ENCODE data around the gene CDH13. TPM values are rescaled to one million over a fixed set of nuclear protein-coding genes. Genes with fewer than 3 reads are reported as not detected.

Gene CDH13
- total RNA-seq, 2 donors from 2014 or later: 228 to 280 TPM

DNA sequence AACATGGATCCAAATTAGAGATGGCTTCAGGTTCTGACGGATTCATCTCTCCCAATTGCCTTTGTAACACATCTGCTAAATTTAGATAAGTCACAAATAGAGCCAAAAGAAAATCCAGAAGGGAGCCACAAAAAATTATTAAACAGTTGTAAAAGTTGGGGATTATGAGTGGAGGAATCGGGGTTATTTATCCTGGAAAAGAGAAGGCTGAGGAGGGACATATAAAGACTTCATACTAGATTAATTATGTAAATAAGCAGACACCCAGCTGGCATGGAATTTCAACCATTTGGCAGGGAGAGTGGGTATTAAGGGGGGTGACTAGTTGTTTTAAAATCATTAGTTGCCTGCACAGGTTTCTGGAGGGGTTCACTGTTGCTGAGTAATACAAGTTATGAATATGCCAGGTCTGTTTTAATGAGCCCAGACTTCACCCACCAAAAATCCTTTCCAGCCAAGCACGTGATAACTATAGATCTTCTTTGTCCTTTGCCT is 89.6 kb downstream of the CDH13 start:
- H3K36me3 ChIP-seq: no peaks in the 10 kb centered on the region
- H3K27ac ChIP-seq: peak overlapping the region; percentile 56 to 63
- ATAC-seq (ENCODE audit: insufficient number of reproducible peaks, low FRiP score, low read depth) (no peak), DNase-seq (ENCODE audit: low spot score) (no peak)
- no peaks in the 10 kb centered on the region for H3K27me3 ChIP-seq (replicated peaks; ENCODE audit: insufficient read depth)
- H3K4me3 ChIP-seq: peak overlapping the region; percentile 36
- no peaks in the 10 kb centered on the region for H3K9me3 ChIP-seq
- peaks cover 9 to 47% of the 10 kb centered on the region in 2 donors for H3K4me1 ChIP-seq (ENCODE audit: control insufficient read depth in 1 of 2, low read depth in 2 of 2)
- TF ChIP-seq, protein P1, sequence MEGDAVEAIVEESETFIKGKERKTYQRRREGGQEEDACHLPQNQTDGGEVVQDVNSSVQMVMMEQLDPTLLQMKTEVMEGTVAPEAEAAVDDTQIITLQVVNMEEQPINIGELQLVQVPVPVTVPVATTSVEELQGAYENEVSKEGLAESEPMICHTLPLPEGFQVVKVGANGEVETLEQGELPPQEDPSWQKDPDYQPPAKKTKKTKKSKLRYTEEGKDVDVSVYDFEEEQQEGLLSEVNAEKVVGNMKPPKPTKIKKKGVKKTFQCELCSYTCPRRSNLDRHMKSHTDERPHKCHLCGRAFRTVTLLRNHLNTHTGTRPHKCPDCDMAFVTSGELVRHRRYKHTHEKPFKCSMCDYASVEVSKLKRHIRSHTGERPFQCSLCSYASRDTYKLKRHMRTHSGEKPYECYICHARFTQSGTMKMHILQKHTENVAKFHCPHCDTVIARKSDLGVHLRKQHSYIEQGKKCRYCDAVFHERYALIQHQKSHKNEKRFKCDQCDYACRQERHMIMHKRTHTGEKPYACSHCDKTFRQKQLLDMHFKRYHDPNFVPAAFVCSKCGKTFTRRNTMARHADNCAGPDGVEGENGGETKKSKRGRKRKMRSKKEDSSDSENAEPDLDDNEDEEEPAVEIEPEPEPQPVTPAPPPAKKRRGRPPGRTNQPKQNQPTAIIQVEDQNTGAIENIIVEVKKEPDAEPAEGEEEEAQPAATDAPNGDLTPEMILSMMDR (IDR thresholded peaks at IDR 0.05): no peak

DNA sequence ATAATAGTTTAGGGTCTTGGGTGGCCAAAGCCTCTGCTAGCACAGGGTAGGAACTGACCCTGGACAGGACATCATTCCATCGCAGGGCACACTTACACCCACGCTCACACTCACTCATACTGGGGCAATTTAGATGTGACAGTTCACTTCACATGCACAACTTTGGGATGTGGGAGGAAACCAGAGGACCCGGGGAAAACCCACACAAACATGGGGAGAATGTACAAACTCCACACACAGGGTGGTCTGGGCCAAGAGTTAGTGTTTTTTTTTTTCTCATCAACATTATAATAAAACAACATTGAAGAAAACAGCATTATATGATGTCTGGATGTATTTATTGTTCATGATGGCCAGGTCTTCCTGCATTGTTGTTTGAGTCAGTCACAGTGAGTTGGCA is 93.6 kb downstream of the CDH13 start:
- ATAC-seq (ENCODE audit: insufficient number of reproducible peaks, low FRiP score, low read depth): no peak

DNA sequence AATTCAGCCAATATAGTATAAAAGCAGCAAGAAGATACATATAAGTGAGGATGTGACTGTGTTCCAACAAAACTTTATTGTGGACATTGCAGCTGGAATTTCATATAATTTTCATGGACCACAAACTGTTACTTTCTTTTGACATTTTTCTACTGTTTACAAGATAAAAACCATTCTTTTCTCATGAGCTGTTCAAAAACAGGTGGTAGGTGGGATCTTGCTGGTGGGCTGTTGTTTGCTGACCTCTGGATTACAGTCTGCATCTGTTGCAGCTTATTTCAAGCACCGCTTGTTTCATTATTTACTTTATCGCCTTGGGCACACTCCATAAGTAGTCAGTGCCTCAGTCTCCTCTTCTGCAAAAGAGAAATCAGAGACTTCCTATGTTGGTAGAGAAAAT is 99.5 kb downstream of the CDH13 start:
- Histone ChIP-seq H3K27me3 (replicated peaks; ENCODE audit: insufficient read depth) (no peaks in the 10 kb centered on the region), H3K4me3 (no peak overlapping the region), H3K4me1 (ENCODE audit: control insufficient read depth in 1 of 2, low read depth in 2 of 2) (peaks cover 0 to 14% of the 10 kb centered on the region in 2 donors), H3K9me3 (peaks cover 5% of the 10 kb centered on the region), H3K36me3 (peaks cover 8% of the 10 kb centered on the region), H3K27ac (no peak overlapping the region)
- DNase-seq (ENCODE audit: low spot score): no peak
- TF ChIP-seq, protein P1 (IDR thresholded peaks at IDR 0.05): no peak
- ATAC-seq (ENCODE audit: insufficient number of reproducible peaks, low FRiP score, low read depth): no peak

More for the DNA sequence above, 93.6 kb downstream of the CDH13 start:
- no peak overlapping the region for H3K4me3 ChIP-seq
- H3K9me3 ChIP-seq: no peaks in the 10 kb centered on the region
- H3K27ac ChIP-seq: no peak overlapping the region
- peaks cover 9 to 29% of the 10 kb centered on the region in 2 donors for H3K4me1 ChIP-seq (ENCODE audit: control insufficient read depth in 1 of 2, low read depth in 2 of 2)
- TF ChIP-seq, protein P1 (IDR thresholded peaks at IDR 0.05): no peak
- H3K27me3 ChIP-seq (replicated peaks; ENCODE audit: insufficient read depth): no peaks in the 10 kb centered on the region
- no peak for DNase-seq (ENCODE audit: low spot score)
- no peaks in the 10 kb centered on the region for H3K36me3 ChIP-seq

GRCh38 chr16:82728901-82729300 is 102.1 kb downstream of the CDH13 start:
- H3K27ac ChIP-seq: no peak overlapping the region
- DNase-seq (ENCODE audit: low spot score) (no peak), ATAC-seq (ENCODE audit: insufficient number of reproducible peaks, low FRiP score, low read depth) (no peak)
- peaks cover 5% of the 10 kb centered on the region for H3K9me3 ChIP-seq
- no peaks in the 10 kb centered on the region for H3K27me3 ChIP-seq (replicated peaks; ENCODE audit: insufficient read depth)
- no peak overlapping the region for H3K4me3 ChIP-seq
- peaks cover 8% of the 10 kb centered on the region for H3K36me3 ChIP-seq
- TF ChIP-seq, protein P1 (IDR thresholded peaks at IDR 0.05): no peak
- peaks cover 0 to 9% of the 10 kb centered on the region in 2 donors for H3K4me1 ChIP-seq (ENCODE audit: control insufficient read depth in 1 of 2, low read depth in 2 of 2)

DNA sequence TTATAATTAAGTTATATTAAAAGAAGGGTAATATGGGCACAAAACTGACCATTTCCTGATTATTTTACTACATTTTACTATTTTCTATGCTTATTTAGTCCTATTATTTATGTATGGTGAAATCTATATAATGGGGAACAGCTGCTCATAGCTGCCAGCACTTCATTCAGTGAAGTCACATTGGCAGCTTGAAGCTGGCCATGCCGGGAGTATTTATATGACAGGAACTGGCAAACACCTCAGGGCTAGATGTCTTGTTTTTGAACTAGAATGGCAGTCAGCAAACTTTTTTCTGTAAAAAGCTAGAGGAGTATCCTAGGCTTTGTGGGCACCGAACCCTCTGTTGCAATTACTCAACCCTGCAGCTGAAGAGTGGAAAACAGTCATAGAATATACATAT is 104.1 kb downstream of the CDH13 start:
- no peak overlapping the region for H3K4me3 ChIP-seq
- H3K4me1 ChIP-seq (ENCODE audit: control insufficient read depth in 1 of 2, low read depth in 2 of 2): peaks cover 7 to 29% of the 10 kb centered on the region in 2 donors
- DNase-seq (ENCODE audit: low spot score) (no peak), ATAC-seq (ENCODE audit: insufficient number of reproducible peaks, low FRiP score, low read depth) (no peak)
- H3K9me3 ChIP-seq: peaks cover 5% of the 10 kb centered on the region
- H3K36me3 ChIP-seq: peaks cover 8% of the 10 kb centered on the region
- TF ChIP-seq, protein P1 (IDR thresholded peaks at IDR 0.05): no peak
- H3K27ac ChIP-seq: no peak overlapping the region
- H3K27me3 ChIP-seq (replicated peaks; ENCODE audit: insufficient read depth): no peaks in the 10 kb centered on the region
